Right cardiac atrium (tissue), 5 donors: ENCODE data around the gene TDO2. TPM values are rescaled to one million over a fixed set of nuclear protein-coding genes. Genes with fewer than 3 reads are reported as not detected.
A peak's percentile ranks its signal among the peaks of the same experiment; 100 is the strongest.

Experiments used
- ATAC-seq, 2 donors: fragments of 200-7000 bp; cut with Tn5 transposase; one replicate each; pipeline versions ENCODE4 v1.8.0 to v1.9.1; 2020; ENCODE audit warnings: moderate library complexity in 2 of 2, mild to moderate bottlenecking in 1 of 2
- DNase-seq, 3 donors: peaks; one replicate each; pipeline ENCODE4 v3.0.0-alpha.2; 2020
- H3K27ac ChIP-seq: one replicate; pipeline ENCODE4 v1.5.1; 2013; ENCODE audit warnings: mild to moderate bottlenecking, low read length, control low read depth, moderate library complexity
- H3K27me3 ChIP-seq: one replicate; pipeline ENCODE4 v1.6.1; 2013; ENCODE audit not compliant: control insufficient read depth, insufficient read depth
- H3K4me1 ChIP-seq: one replicate; pipeline ENCODE4 v1.6.1; 2013; ENCODE audit warnings: low read length; ENCODE audit not compliant: control insufficient read depth, insufficient read depth
- H3K4me3 ChIP-seq: one replicate; pipeline ENCODE4 v1.5.1; 2013; ENCODE audit warnings: low read length, control low read depth
- H3K9me3 ChIP-seq: one replicate; pipeline ENCODE4 v1.6.1; 2013; ENCODE audit warnings: low read length; ENCODE audit not compliant: control insufficient read depth
- WGBS: extraction: QIAGEN DNeasy Blood & Tissue Kit; methylation state at CpG from one replicate; pipeline ENCODE4 v1.1.7; 2013; 5-methylcytosine and 5-hydroxymethylcytosine counted together
- intact Hi-C, 4 donors: fragments of 100-400 bp; cut with DNase I; formaldehyde crosslinking; loops; one replicate each; pipeline versions ENCODE4 v1.11.0 to v1.14.0; 2022 to 2023
- polyA plus RNA-seq: library from polyadenylated mRNA; stranded (reverse); fragments of 200-250 nt; gene quantifications from one replicate; pipeline ENCODE4 v1.2.3, GENCODE V29; 2013
- total RNA-seq, 4 donors: library from RNA; stranded (reverse); fragmentation: NEBNext Ultra II Directional; extraction: Animal tissue kit (Norgen Biotek cat#: 25700); gene quantifications; one replicate each; pipeline ENCODE4 v1.2.1, GENCODE V29; 2021
- donor health status: healthy with polysubstance abuse.
- donor health status: DM: no; HTN: yes; CAD: no.
- donor health status: DM: no; HTN: no; CAD: no.
- donor health status: DM: no; HTN: yes; CAD: no; lungs with severe emphysema.
- donor health status: DM: yes; HTN: yes; CAD: no.

TDO2 gene
- total and polyA plus RNA-seq, 5 donors: not detected

DNA sequence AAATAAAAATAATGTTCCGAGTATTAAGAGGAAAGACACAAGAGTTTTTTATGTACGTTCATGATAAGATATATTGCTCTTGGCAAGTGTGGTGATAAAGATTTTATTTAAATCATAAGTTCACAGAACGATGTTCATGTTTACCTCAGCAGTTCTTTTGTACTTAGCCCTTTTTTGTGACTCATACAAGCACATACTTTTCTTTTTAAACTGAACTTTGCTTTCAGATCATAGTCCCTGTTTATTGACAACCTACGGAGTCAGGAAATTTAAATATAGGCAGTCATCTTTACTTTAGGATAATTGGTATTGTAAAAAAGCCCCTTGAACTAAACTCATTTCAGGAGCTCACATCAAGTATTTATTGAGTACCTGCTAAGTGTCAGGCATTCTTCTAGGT, 51.4 kb downstream of the TDO2 start:
- 61% methylated on average over 4 of the region's 4 CpGs for WGBS
- H3K9me3 ChIP-seq: no peaks in the 10 kb centered on the region
- intact Hi-C loops: loop anchor here in 3 of 4 donors (5.0 to 10.0 kb wide), 3 partner anchors 138 to 550 kb away; no protein-coding TSS in a partner anchor

DNA sequence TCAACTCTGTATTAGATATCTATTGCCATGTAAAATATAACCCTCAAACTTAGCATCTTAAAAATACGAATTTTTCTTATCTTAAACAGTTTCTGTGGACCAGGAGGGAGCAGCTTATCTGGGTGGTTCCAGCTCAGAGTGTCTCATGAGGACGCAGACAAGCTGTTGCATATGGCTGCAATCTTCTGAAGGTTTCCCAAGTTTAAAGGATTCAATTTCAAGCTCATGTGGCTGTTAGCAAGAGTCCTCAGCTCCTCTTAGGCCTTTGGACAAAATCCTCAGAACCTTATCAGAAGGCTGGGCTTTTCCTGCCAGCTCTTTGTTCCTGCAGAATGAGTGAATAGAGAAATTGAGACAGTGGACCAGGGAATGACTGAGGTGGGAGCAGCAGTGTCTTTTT, 53.0 kb downstream of the TDO2 start:
- intact Hi-C loops: loop anchor here in 1 of 4 donors (10.0 kb wide), 1 partner anchor 552 kb away; no protein-coding TSS in a partner anchor
- DNase-seq (no peak), ATAC-seq (no peak)
- no peak overlapping the region for H3K4me3 ChIP-seq
- no peaks in the 10 kb centered on the region for H3K9me3 ChIP-seq
- H3K27ac ChIP-seq: no peak overlapping the region
- WGBS: 47% methylated on average over 2 of the region's 2 CpGs
- H3K4me1 ChIP-seq: no peaks in the 10 kb centered on the region
- no peaks in the 10 kb centered on the region for H3K27me3 ChIP-seq

More for the DNA sequence above, 51.4 kb downstream of the TDO2 start:
- H3K4me3 ChIP-seq: no peak overlapping the region
- H3K4me1 ChIP-seq: no peaks in the 10 kb centered on the region
- DNase-seq: no peak
- no peaks in the 10 kb centered on the region for H3K27me3 ChIP-seq
- H3K27ac ChIP-seq: no peak overlapping the region
- ATAC-seq: no peak

GRCh38 chr4:155959417-155959816, 55.9 kb downstream of the TDO2 start:
- Histone ChIP-seq H3K27ac (no peak overlapping the region), H3K4me1 (no peaks in the 10 kb centered on the region), H3K27me3 (no peaks in the 10 kb centered on the region), H3K9me3 (no peaks in the 10 kb centered on the region), H3K4me3 (no peak overlapping the region)
- intact Hi-C loops: loop anchor here in 1 of 4 donors (10.0 kb wide), 1 partner anchor 555 kb away; no protein-coding TSS in a partner anchor
- 82% methylated on average over 4 of the region's 4 CpGs for WGBS
- DNase-seq (no peak), ATAC-seq (no peak)

- H3K4me3 ChIP-seq: no peak overlapping the region
- no peak for DNase-seq
- H3K4me1 ChIP-seq: no peaks in the 10 kb centered on the region
- intact Hi-C loops: no loop called here
- peak in 1 of 2 donors; percentile 43 for ATAC-seq
- no peak overlapping the region for H3K27ac ChIP-seq
- 64% methylated on average over 5 of the region's 5 CpGs for WGBS
- no peaks in the 10 kb centered on the region for H3K9me3 ChIP-seq
- no peaks in the 10 kb centered on the region for H3K27me3 ChIP-seq
These were observed 57.0 kb downstream of the TDO2 start for GRCh38 chr4:155960522-155960921.

GRCh38 chr4:155961575-155961974, 58.1 kb downstream of the TDO2 start:
- Histone ChIP-seq H3K27me3 (no peaks in the 10 kb centered on the region), H3K4me3 (no peak overlapping the region), H3K27ac (no peak overlapping the region), H3K9me3 (no peaks in the 10 kb centered on the region), H3K4me1 (no peaks in the 10 kb centered on the region)
- DNase-seq (no peak), ATAC-seq (no peak)
- WGBS: 94% methylated on average over 4 of the region's 4 CpGs
- intact Hi-C loops: no loop called here

GRCh38 chr4:155962767-155963166, 59.3 kb downstream of the TDO2 start:
- 65% methylated on average over 2 of the region's 2 CpGs for WGBS

GRCh38 chr4:155964016-155964891, 60.8 kb downstream of the TDO2 start:
- ATAC-seq: peak; percentile 67 to 76

More at GRCh38 chr4:155962767-155963166, 59.3 kb downstream of the TDO2 start:
- no peak overlapping the region for H3K27ac ChIP-seq
- intact Hi-C loops: no loop called here
- no peaks in the 10 kb centered on the region for H3K4me1 ChIP-seq
- H3K9me3 ChIP-seq: no peaks in the 10 kb centered on the region
- DNase-seq: no peak
- ATAC-seq: no peak
- H3K4me3 ChIP-seq: no peak overlapping the region
- no peaks in the 10 kb centered on the region for H3K27me3 ChIP-seq

GRCh38 chr4:155966171-155966570, 62.7 kb downstream of the TDO2 start:
- H3K27me3 ChIP-seq: no peaks in the 10 kb centered on the region
- whole genome bisulfite sequencing: 83% methylated on average over 2 of the region's 2 CpGs
- intact Hi-C loops: no loop called here

More at GRCh38 chr4:155964016-155964891, 60.8 kb downstream of the TDO2 start:
- peak in 2 of 3 donors; percentile 22 to 57 for DNase-seq
- H3K4me1 ChIP-seq: no peaks in the 10 kb centered on the region
- 58% methylated on average over 8 of the region's 8 CpGs for WGBS
- no peak overlapping the region for H3K4me3 ChIP-seq
- no peaks in the 10 kb centered on the region for H3K27me3 ChIP-seq
- H3K27ac ChIP-seq: no peak overlapping the region
- H3K9me3 ChIP-seq: no peaks in the 10 kb centered on the region
- intact Hi-C loops: no loop called here

GRCh38 chr4:155966731-155967395, 63.4 kb downstream of the TDO2 start:
- H3K4me3 ChIP-seq: no peak overlapping the region
- intact Hi-C loops: no loop called here
- ATAC-seq: no peak
- H3K9me3 ChIP-seq: no peaks in the 10 kb centered on the region
- H3K27ac ChIP-seq: no peak overlapping the region
- no peaks in the 10 kb centered on the region for H3K4me1 ChIP-seq
- whole genome bisulfite sequencing: 57% methylated on average over 3 of the region's 3 CpGs
- DNase-seq: peak in 1 of 3 donors; percentile 10
- no peaks in the 10 kb centered on the region for H3K27me3 ChIP-seq

More at GRCh38 chr4:155966171-155966570, 62.7 kb downstream of the TDO2 start:
- Histone ChIP-seq H3K4me3 (no peak overlapping the region), H3K9me3 (no peaks in the 10 kb centered on the region), H3K4me1 (no peaks in the 10 kb centered on the region), H3K27ac (no peak overlapping the region)
- ATAC-seq: no peak
- no peak for DNase-seq
